Suprapubic skin (tissue), 4 donors: ENCODE measurements around the gene MYO5A.

Experiments
- CTCF ChIP-seq, 2 donors: fragments of 200-600 bp in 1 of 2; fragments of 450-650 bp in 1 of 2; sonication (generic) in 1 of 2; IDR thresholded peaks; one replicate each; pipeline ENCODE4 v1.5.1; 2016 to 2019; ENCODE audit warnings: antibody characterized with exemption in 2 of 2, mild to moderate bottlenecking in 1 of 2, moderate library complexity in 1 of 2
- EP300 ChIP-seq: sonication (generic); formaldehyde crosslinking; IDR thresholded peaks from one replicate; pipeline ENCODE4 v1.6.1; 2017; ENCODE audit warnings: antibody characterized with exemption
- POLR2A ChIP-seq, 2 donors: fragments of 450-650 bp; IDR thresholded peaks; one replicate each; pipeline ENCODE4 v1.6.1; 2017; ENCODE audit warnings: antibody characterized with exemption in 2 of 2, mild to moderate bottlenecking in 2 of 2, moderate library complexity in 2 of 2
- POLR2AphosphoS5 ChIP-seq, 3 donors: sonication (generic); formaldehyde crosslinking; IDR thresholded peaks; one replicate each; pipeline ENCODE4 v1.6.1; 2017; ENCODE audit warnings: antibody characterized with exemption in 3 of 3

GRCh38 chr15:52340093-52340492, 188.6 kb downstream of the MYO5A start:
- TF ChIP-seq CTCF (IDR thresholded peaks at IDR 0.05) = no peak
- TF ChIP-seq EP300 = no peak
- TF ChIP-seq POLR2A (IDR thresholded peaks at IDR 0.05) = no peak
- no peak for TF ChIP-seq POLR2AphosphoS5 (IDR thresholded peaks at IDR 0.05)
